Left lung (tissue), 10 donors: Measurements from ENCODE around the gene HPSE2. TPM values are rescaled to one million over a fixed set of nuclear protein-coding genes. Genes with fewer than 3 reads are reported as not detected.

Source experiments
- ATAC-seq: fragments of 200-7000 bp; cut with Tn5 transposase; one replicate; pipeline ENCODE4 v1.9.1; 2020; ENCODE audit warnings: moderate library complexity
- DNase-seq, 4 donors: peaks; one replicate each; pipeline ENCODE4 v3.0.0-alpha.2; 2013 to 2020
- H3K27ac ChIP-seq, 2 donors: fragments of 200-600 bp; sonication (generic) in 1 of 2; one replicate each; pipeline versions ENCODE4 v1.5.0 to v1.8.0; 2020 to 2021
- H3K27me3 ChIP-seq, 2 donors: fragments of 200-600 bp; sonication (generic) in 1 of 2; one replicate each; pipeline versions ENCODE4 v1.5.0 to v1.8.0; 2020 to 2021
- H3K36me3 ChIP-seq, 2 donors: fragments of 200-600 bp; sonication (generic) in 1 of 2; one replicate each; pipeline versions ENCODE4 v1.5.0 to v1.8.0; 2020 to 2021
- H3K4me1 ChIP-seq, 2 donors: fragments of 200-600 bp; one replicate each; pipeline ENCODE4 v1.8.0; 2021
- H3K4me3 ChIP-seq, 2 donors: fragments of 200-600 bp; sonication (generic) in 1 of 2; one replicate each; pipeline versions ENCODE4 v1.5.0 to v1.8.0; 2020 to 2021; ENCODE audit warnings: mild to moderate bottlenecking in 1 of 2
- H3K9me3 ChIP-seq, 2 donors: fragments of 200-600 bp; sonication (generic) in 1 of 2; one replicate each; pipeline versions ENCODE4 v1.5.0 to v1.8.0; 2020 to 2021
- intact Hi-C, 2 donors: fragments of 100-400 bp; cut with DNase I; formaldehyde crosslinking; loops; one replicate each; pipeline versions ENCODE4 v1.11.2 to v1.14.2; 2022
- polyA plus RNA-seq, 6 donors: library from polyadenylated mRNA; unstranded; fragments of 120-200 nt; gene quantifications; one replicate each; pipeline ENCODE4 v1.2.1, GENCODE V29; 2013; ENCODE audit not compliant: insufficient read length in 6 of 6
- total RNA-seq, 2 donors: library from RNA; stranded (reverse); fragmentation: NEBNext Ultra II Directional; extraction: Animal tissue kit (Norgen Biotek cat#: 25700); gene quantifications; one replicate each; pipeline ENCODE4 v1.2.1, GENCODE V29; 2021
- TF ChIP-seq, protein P1 (sequence below), 2 donors: fragments of 200-600 bp; sonication (generic) in 1 of 2; IDR thresholded peaks; one replicate each; pipeline versions ENCODE4 v1.5.0 to v1.8.0; 2021; ENCODE audit warnings: antibody characterized with exemption in 2 of 2
- donor health status: DM: no; HTN: yes; CAD: no.
- donor health status: DM: no; HTN: no; CAD: no.

HPSE2 gene
- total and polyA plus RNA-seq, 8 donors = 0.50 to 20.4 (median 12.1) TPM

DNA sequence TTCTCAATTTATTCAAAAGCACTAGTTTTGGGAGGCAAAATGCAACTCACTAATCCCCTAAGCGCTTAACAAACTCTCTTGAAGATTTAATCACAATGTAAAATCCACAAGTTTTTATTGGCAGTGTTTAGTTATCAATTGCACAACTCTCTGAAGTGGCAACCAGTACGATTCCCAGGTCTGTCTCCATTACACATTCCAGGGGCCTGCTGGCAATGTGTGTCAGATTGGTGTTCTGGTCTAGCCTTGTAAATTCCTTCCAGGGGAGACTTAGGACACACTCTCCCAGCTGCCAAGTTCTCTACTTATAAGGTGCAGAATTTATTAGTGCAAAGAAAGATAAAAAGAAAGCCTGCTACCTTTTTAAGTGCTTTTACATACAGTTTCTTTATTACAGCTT is 624.2 kb downstream of the HPSE2 start:
- Histone ChIP-seq H3K4me1 (no peaks in the 10 kb centered on the region), H3K27me3 (peaks cover 0 to 22% of the 10 kb centered on the region in 2 donors), H3K4me3 (no peak overlapping the region), H3K36me3 (no peaks in the 10 kb centered on the region), H3K9me3 (no peaks in the 10 kb centered on the region), H3K27ac (no peak overlapping the region)
- DNase-seq (no peak), ATAC-seq (no peak)
- intact Hi-C loops = no loop called here
- TF ChIP-seq, protein P1, sequence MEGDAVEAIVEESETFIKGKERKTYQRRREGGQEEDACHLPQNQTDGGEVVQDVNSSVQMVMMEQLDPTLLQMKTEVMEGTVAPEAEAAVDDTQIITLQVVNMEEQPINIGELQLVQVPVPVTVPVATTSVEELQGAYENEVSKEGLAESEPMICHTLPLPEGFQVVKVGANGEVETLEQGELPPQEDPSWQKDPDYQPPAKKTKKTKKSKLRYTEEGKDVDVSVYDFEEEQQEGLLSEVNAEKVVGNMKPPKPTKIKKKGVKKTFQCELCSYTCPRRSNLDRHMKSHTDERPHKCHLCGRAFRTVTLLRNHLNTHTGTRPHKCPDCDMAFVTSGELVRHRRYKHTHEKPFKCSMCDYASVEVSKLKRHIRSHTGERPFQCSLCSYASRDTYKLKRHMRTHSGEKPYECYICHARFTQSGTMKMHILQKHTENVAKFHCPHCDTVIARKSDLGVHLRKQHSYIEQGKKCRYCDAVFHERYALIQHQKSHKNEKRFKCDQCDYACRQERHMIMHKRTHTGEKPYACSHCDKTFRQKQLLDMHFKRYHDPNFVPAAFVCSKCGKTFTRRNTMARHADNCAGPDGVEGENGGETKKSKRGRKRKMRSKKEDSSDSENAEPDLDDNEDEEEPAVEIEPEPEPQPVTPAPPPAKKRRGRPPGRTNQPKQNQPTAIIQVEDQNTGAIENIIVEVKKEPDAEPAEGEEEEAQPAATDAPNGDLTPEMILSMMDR (IDR thresholded peaks at IDR 0.05) = no peak

DNA sequence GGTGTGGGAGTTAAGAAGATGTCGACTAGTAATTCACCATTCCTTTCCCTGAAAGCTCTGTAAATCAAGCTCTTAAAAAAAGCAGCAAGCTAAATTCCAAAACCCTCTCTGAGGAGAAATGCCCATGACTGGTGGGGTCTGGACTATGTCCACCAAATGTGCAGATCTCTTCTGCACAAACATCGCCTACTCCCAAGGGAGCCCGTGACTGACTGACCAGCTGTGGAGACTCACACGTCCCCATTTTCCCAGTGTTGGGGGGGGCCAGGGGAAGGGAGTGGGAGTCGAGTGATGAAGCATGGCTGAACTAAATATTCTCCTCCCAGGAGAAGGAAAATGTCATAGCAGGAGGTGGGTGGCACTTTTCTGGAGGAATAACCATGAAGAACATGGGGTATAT is 624.8 kb downstream of the HPSE2 start:
- no peak overlapping the region for H3K27ac ChIP-seq
- no peaks in the 10 kb centered on the region for H3K9me3 ChIP-seq
- TF ChIP-seq, protein P1 (IDR thresholded peaks at IDR 0.05) = no peak
- DNase-seq = no peak
- no peaks in the 10 kb centered on the region for H3K4me1 ChIP-seq
- no peaks in the 10 kb centered on the region for H3K36me3 ChIP-seq
- no peak overlapping the region for H3K4me3 ChIP-seq
- intact Hi-C loops = no loop called here
- H3K27me3 ChIP-seq = peaks cover 0 to 23% of the 10 kb centered on the region in 2 donors
- ATAC-seq = no peak

DNA sequence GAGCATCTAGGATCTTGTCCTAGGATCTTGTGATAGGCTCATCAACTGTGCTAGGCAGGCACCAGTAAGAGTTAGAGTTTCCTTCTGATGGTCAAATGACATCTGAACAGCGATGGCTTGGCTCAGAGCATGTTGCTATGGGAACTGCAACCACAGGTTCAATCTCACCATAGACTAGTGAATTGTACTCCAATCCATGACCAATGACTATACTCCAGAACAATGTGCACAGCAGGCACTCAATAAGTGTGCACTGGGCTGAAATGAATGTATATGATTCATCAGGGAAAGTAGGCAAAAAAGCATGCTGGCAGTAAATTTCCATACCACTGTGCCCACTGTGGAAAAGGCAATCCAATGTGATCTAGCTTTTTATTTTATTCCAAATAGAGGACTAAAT is 625.4 kb downstream of the HPSE2 start:
- no peaks in the 10 kb centered on the region for H3K4me1 ChIP-seq
- H3K9me3 ChIP-seq = no peaks in the 10 kb centered on the region
- no peak overlapping the region for H3K4me3 ChIP-seq
- no peak for DNase-seq
- TF ChIP-seq, protein P1 (IDR thresholded peaks at IDR 0.05) = no peak
- no peak overlapping the region for H3K27ac ChIP-seq
- peaks cover 0 to 27% of the 10 kb centered on the region in 2 donors for H3K27me3 ChIP-seq
- no peaks in the 10 kb centered on the region for H3K36me3 ChIP-seq
- intact Hi-C loops = no loop called here
- ATAC-seq = no peak

DNA sequence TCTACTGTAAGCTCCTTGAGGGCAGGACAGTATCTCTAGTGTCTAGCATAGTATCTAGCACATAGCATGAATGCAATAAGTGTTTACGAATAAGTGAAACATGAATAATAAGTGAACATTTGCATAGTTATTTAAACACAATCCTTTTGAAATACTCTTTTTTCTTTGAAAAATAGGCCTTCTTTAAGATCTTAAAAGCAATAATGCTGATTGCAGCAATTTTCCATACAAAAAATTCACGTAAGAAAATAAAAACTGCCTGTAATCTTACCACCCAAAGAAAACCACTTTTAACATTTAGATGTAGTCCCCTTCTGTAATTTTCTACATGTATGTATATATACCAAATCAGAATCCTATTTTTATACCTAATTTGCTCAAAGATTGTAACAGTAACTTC is 626.4 kb downstream of the HPSE2 start:
- H3K27ac ChIP-seq = no peak overlapping the region
- no peaks in the 10 kb centered on the region for H3K36me3 ChIP-seq
- H3K4me3 ChIP-seq = no peak overlapping the region
- intact Hi-C loops = no loop called here
- peaks cover 0 to 27% of the 10 kb centered on the region in 2 donors for H3K27me3 ChIP-seq
- DNase-seq (no peak), ATAC-seq (no peak)
- TF ChIP-seq, protein P1 (IDR thresholded peaks at IDR 0.05) = no peak
- H3K9me3 ChIP-seq = no peaks in the 10 kb centered on the region
- H3K4me1 ChIP-seq = no peaks in the 10 kb centered on the region

DNA sequence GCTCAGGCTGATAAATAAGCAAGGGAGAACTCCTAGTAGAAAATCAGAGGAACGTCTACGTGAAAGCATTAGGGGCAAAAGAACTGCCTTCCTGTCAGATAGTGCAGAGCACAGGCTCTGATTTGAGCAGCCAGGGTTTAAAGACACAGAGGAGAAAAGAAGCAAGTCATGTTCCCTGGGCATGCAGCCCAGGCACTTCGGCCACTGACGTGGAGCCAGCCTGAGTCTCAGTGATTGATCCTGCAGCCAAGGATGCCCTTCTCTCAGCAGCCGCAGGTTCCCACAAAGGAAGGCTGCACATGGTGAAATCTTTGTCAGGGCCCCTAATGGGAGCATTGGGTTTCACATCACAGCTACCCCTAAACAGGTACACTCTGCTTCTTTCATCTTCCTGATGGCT is 627.2 kb downstream of the HPSE2 start:
- no peaks in the 10 kb centered on the region for H3K4me1 ChIP-seq
- H3K9me3 ChIP-seq = no peaks in the 10 kb centered on the region
- TF ChIP-seq, protein P1 (IDR thresholded peaks at IDR 0.05) = no peak
- no peak overlapping the region for H3K4me3 ChIP-seq
- ATAC-seq (no peak), DNase-seq (no peak)
- H3K36me3 ChIP-seq = no peaks in the 10 kb centered on the region
- no peak overlapping the region for H3K27ac ChIP-seq
- intact Hi-C loops = no loop called here
- H3K27me3 ChIP-seq = peaks cover 0 to 27% of the 10 kb centered on the region in 2 donors
